Ovary (tissue), 9 donors: ENCODE data around the gene MGAT5B. TPM values are rescaled to one million over a fixed set of nuclear protein-coding genes. Genes with fewer than 3 reads are reported as not detected.

Experiments
- DNase-seq, 5 donors: peaks; one replicate each; pipeline ENCODE4 v3.0.0-alpha.2; 2019 to 2020
- H3K27ac ChIP-seq, 2 donors: fragments of 200-600 bp; one replicate each; pipeline versions ENCODE4 v1.5.1 to v1.8.0; 2019 to 2022
- H3K27me3 ChIP-seq: fragments of 200-600 bp; one replicate; pipeline ENCODE4 v1.8.0; 2022
- H3K36me3 ChIP-seq: fragments of 200-600 bp; sonication (generic); one replicate; pipeline ENCODE4 v1.5.1; 2019
- H3K4me1 ChIP-seq: one replicate; pipeline ENCODE4 v1.8.1; 2013; ENCODE audit warnings: mild to moderate bottlenecking, moderate library complexity; ENCODE audit not compliant: insufficient read depth
- H3K4me3 ChIP-seq: fragments of 200-600 bp; sonication (generic); one replicate; pipeline ENCODE4 v1.5.1; 2017
- H3K9me3 ChIP-seq, 2 donors: fragments of 200-600 bp in 1 of 2; sonication (generic) in 1 of 2; one replicate each; pipeline versions ENCODE4 v1.5.1 to v1.8.1; 2013 to 2019; ENCODE audit warnings: mild to moderate bottlenecking in 1 of 2, moderate library complexity in 1 of 2
- EP300 ChIP-seq: sonication (generic); formaldehyde crosslinking; IDR thresholded peaks from one replicate; pipeline ENCODE4 v1.6.1; 2017; ENCODE audit warnings: antibody characterized with exemption
- POLR2A ChIP-seq: fragments of 450-650 bp; IDR thresholded peaks from one replicate; pipeline ENCODE4 v1.6.1; 2017; ENCODE audit warnings: antibody characterized with exemption, mild to moderate bottlenecking, moderate library complexity
- WGBS, 3 donors: extraction: QIAGEN DNeasy Blood & Tissue Kit in 1 of 3; methylation state at CpG; one replicate each; pipeline versions ENCODE4 v1.1.5 to v1.1.7; 2013 to 2017; 5-methylcytosine and 5-hydroxymethylcytosine counted together
- intact Hi-C, 4 donors: fragments of 100-400 bp; cut with DNase I; formaldehyde crosslinking; loops; one replicate each; pipeline versions ENCODE4 v1.11.0 to v1.15.1; 2022 to 2023
- polyA plus RNA-seq, 2 donors: library from polyadenylated mRNA; stranded (reverse); fragments of 200-250 nt in 1 of 2; fragments of 350-450 nt in 1 of 2; fragmentation: Illumina TruSeq in 1 of 2; extraction: RNeasy Lipid Tissue Mini Kit (QIAGEN cat#74804) in 1 of 2; gene quantifications; one replicate each; pipeline ENCODE4 v1.2.3, GENCODE V29; 2013 to 2014
- total RNA-seq, 7 donors: library from RNA; depleted of rRNA in 2 of 7; stranded (reverse); fragments of >200 nt in 2 of 7; fragmentation: NEBNext Ultra II Directional in 3 of 7; extraction: Animal tissue kit (Norgen Biotek cat#: 25700) in 3 of 7; gene quantifications; one replicate each; pipeline versions ENCODE4 v1.1.0 to v1.2.4, GENCODE V29; 2016 to 2023
- TF ChIP-seq, protein P1 (sequence below), 3 donors: fragments of 450-650 bp in 2 of 3; fragments of 200-600 bp in 1 of 3; IDR thresholded peaks; one replicate each; pipeline versions ENCODE4 v1.5.1 to v1.8.0; 2016 to 2022; ENCODE audit warnings: antibody characterized with exemption in 3 of 3, mild to moderate bottlenecking in 1 of 3
- donor health status: DM: no; HTN: no; CAD: no; lungs with moderate emphysema.
- donor health status: DM: no; HTN: no; CAD: no.
- donor health status: Bipolar disorder and iron deficiency.
- donor health status: DM: yes; HTN: yes; CAD: no.
- donor health status: DM: no; HTN: no; CAD: no.
- donor health status: DM: yes; HTN: yes; CAD: no.

Gene MGAT5B
- total and polyA plus RNA-seq, 9 donors = 0.23 to 3.6 (median 0.77) TPM; not detected in 1

DNA sequence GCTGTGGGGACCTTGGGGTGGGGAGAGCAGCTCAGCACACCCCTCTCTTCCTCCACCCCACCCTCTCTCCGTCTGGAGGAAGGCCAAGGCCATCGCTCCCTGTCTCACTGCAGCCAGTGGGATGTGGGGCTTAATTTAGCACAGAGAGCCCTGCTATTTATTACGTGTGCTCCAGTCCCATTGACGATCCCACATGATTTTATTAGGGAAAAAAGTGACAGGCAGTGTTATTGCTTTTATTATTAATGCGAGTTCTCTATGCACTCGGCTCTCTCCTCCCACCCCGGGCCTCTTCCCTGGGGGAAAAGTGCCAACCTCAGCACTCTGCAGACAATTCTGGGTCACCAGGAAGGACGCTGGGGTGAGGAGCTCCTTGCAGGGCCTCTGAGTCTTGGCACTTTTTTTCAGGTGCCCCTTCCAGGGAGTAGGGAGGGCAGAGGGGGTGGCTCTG lies 57.3 kb downstream of the MGAT5B start:
- Histone ChIP-seq H3K27ac (no peak overlapping the region), H3K4me3 (no peak overlapping the region), H3K9me3 (no peaks in the 10 kb centered on the region), H3K36me3 (no peaks in the 10 kb centered on the region), H3K27me3 (no peaks in the 10 kb centered on the region), H3K4me1 (no peaks in the 10 kb centered on the region)
- 1 to 4% (median 2%) methylated on average over 8 of the region's 8 CpGs for WGBS, 3 donors
- TF ChIP-seq POLR2A (no peak), EP300 (no peak)
- TF ChIP-seq, protein P1, sequence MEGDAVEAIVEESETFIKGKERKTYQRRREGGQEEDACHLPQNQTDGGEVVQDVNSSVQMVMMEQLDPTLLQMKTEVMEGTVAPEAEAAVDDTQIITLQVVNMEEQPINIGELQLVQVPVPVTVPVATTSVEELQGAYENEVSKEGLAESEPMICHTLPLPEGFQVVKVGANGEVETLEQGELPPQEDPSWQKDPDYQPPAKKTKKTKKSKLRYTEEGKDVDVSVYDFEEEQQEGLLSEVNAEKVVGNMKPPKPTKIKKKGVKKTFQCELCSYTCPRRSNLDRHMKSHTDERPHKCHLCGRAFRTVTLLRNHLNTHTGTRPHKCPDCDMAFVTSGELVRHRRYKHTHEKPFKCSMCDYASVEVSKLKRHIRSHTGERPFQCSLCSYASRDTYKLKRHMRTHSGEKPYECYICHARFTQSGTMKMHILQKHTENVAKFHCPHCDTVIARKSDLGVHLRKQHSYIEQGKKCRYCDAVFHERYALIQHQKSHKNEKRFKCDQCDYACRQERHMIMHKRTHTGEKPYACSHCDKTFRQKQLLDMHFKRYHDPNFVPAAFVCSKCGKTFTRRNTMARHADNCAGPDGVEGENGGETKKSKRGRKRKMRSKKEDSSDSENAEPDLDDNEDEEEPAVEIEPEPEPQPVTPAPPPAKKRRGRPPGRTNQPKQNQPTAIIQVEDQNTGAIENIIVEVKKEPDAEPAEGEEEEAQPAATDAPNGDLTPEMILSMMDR (IDR thresholded peaks at IDR 0.05) = no peak
- no peak for DNase-seq
- intact Hi-C loops = no loop called here

DNA sequence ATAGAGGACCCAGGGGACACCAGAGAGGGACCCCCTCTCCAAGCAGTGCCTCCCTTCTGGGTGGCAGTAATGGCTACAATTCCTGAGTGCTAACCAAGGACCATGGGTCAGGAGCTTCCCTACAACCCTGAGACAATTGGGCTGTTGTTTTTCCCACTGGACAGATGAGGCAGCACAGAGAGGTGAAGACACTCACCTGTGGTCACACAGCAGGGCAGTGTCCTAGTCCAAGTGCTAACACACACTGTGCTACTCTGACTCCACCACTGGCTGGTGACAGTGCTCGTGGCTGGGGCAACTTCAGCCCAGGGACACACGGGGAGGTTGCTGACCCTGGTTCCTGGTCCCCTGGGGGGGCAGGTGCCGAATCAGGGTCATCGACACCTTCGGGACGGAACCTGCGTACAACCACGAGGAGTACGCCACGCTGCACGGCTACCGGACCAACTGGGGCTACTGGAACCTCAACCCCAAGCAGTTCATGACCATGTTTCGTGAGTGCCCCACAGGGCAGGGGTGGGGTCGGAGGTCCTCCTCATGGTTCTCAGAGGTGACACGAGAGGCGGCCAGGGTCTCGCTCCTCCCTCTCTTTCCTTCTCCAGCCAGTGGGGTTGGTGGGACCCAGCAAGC lies 58.1 kb downstream of the MGAT5B start:
- H3K9me3 ChIP-seq = no peaks in the 10 kb centered on the region
- no peak for DNase-seq
- intact Hi-C loops = no loop called here
- TF ChIP-seq, protein P1 (IDR thresholded peaks at IDR 0.05) = no peak
- TF ChIP-seq POLR2A (no peak), EP300 (no peak)
- H3K27me3 ChIP-seq = no peaks in the 10 kb centered on the region
- no peak overlapping the region for H3K27ac ChIP-seq
- no peaks in the 10 kb centered on the region for H3K36me3 ChIP-seq
- no peaks in the 10 kb centered on the region for H3K4me1 ChIP-seq
- WGBS, 3 donors = 79 to 86% (median 84%) methylated on average over 13 to 17 of the region's 17 CpGs
- no peak overlapping the region for H3K4me3 ChIP-seq

DNA sequence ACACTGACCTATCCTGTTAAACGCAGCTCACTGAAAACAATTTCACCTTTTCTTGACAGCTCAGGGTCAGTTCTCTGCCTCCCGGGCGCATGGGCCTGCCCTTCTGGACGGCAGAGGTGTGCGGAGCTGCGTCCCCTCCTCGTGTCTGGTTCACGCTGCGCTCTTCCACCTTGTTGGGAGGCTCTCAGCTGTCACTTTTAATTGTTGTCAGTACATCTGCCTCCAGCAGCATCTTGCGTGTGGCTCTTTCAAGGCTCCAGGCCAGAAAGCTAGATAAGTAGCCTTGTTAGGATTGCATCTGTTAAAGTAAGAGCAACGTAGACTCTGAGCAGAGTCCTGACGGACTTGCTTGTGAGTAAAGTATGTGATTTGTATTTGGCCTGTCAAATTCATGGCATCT lies 59.4 kb downstream of the MGAT5B start:
- TF ChIP-seq POLR2A (no peak), EP300 (no peak)
- TF ChIP-seq, protein P1 (IDR thresholded peaks at IDR 0.05) = no peak
- Histone ChIP-seq H3K9me3 (no peaks in the 10 kb centered on the region), H3K36me3 (no peaks in the 10 kb centered on the region), H3K27ac (no peak overlapping the region), H3K4me1 (no peaks in the 10 kb centered on the region), H3K27me3 (no peaks in the 10 kb centered on the region), H3K4me3 (no peak overlapping the region)
- WGBS, 3 donors = 55 to 57% (median 57%) methylated on average over 12 of the region's 12 CpGs
- intact Hi-C loops = no loop called here
- DNase-seq = no peak

DNA sequence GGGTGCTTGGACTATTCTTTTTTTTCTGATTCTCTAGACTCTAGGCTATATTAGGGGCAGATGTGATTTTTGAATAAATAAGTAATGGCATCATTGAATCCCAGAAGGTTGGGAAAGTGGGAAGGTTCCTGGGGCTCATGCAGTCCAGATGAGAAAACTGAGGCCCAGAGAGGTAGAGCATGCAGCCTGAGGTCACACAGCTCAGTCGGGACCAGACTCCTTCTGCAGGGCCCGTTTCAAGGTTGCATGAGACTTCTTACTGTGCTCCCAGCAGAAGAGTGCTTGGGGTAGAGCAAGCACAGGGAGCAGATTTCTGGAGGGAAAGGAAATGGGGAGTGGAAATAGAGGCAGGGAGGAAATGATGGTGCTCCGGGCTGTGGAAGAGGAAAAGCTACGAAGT lies 59.8 kb downstream of the MGAT5B start:
- H3K4me1 ChIP-seq = no peaks in the 10 kb centered on the region
- H3K36me3 ChIP-seq = no peaks in the 10 kb centered on the region
- no peak for DNase-seq
- TF ChIP-seq EP300 = no peak
- TF ChIP-seq POLR2A = no peak
- TF ChIP-seq, protein P1 (IDR thresholded peaks at IDR 0.05) = no peak
- no peak overlapping the region for H3K27ac ChIP-seq
- H3K4me3 ChIP-seq = no peak overlapping the region
- H3K9me3 ChIP-seq = no peaks in the 10 kb centered on the region
- intact Hi-C loops = no loop called here
- 70 to 87% (median 81%) methylated on average over 4 of the region's 4 CpGs for WGBS, 3 donors
- H3K27me3 ChIP-seq = no peaks in the 10 kb centered on the region
